ENCODE measurements around the gene NBAS.

NBAS gene

GRCh38 chr2:15166878-15167277 lies 394.3 kb downstream of the NBAS start:
- Histone ChIP-seq H3K4me3 (ENCODE audit: low read length) (no peak overlapping the region), H3K27me3 (ENCODE audit: control insufficient read depth, insufficient read depth, low read length) (no peaks in the 10 kb centered on the region), H3K9ac (ENCODE audit: low read length) (no peak overlapping the region), H3K36me3 (ENCODE audit: control insufficient read depth, insufficient read depth, low read length) (no peaks in the 10 kb centered on the region), H3K4me1 (ENCODE audit: control insufficient read depth, insufficient read depth, low read length) (no peaks in the 10 kb centered on the region), H3K9me3 (ENCODE audit: control insufficient read depth, low read length) (no peaks in the 10 kb centered on the region)

GRCh38 chr2:15163326-15163725 lies 397.8 kb downstream of the NBAS start:
- H3K4me3 ChIP-seq (ENCODE audit: low read length): no peak overlapping the region
- no peaks in the 10 kb centered on the region for H3K27me3 ChIP-seq (ENCODE audit: control insufficient read depth, insufficient read depth, low read length)
- no peaks in the 10 kb centered on the region for H3K36me3 ChIP-seq (ENCODE audit: control insufficient read depth, insufficient read depth, low read length)
- H3K4me1 ChIP-seq (ENCODE audit: control insufficient read depth, insufficient read depth, low read length): no peaks in the 10 kb centered on the region
- H3K9ac ChIP-seq (ENCODE audit: low read length): no peak overlapping the region
- no peaks in the 10 kb centered on the region for H3K9me3 ChIP-seq (ENCODE audit: control insufficient read depth, low read length)

DNA sequence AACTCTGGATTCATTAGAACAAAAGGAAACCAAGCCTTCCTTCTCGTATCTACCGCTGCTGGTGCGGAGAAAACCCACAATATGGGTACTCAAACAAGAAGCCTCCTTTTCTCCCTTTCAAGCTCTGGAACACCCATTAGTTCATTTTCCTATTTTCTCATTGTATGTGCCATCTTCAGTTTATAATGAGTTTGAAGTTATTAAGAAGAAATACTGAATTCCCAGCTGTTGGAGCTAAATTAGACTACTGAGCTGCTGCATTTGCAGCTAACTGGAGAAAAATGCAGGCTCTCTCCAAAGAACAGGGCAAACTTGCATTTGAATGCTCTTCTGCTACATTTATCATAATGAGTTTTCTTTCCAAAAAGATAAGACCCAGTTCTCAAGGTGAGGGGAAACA lies 398.5 kb downstream of the NBAS start:
- Histone ChIP-seq H3K4me3 (ENCODE audit: low read length) (no peak overlapping the region), H3K27me3 (ENCODE audit: control insufficient read depth, insufficient read depth, low read length) (no peaks in the 10 kb centered on the region), H3K9me3 (ENCODE audit: control insufficient read depth, low read length) (no peaks in the 10 kb centered on the region), H3K9ac (ENCODE audit: low read length) (no peak overlapping the region), H3K36me3 (ENCODE audit: control insufficient read depth, insufficient read depth, low read length) (no peaks in the 10 kb centered on the region), H3K4me1 (ENCODE audit: control insufficient read depth, insufficient read depth, low read length) (no peaks in the 10 kb centered on the region)

GRCh38 chr2:15160201-15160991 lies 400.7 kb downstream of the NBAS start:
- H3K9me3 ChIP-seq (ENCODE audit: control insufficient read depth, low read length): no peaks in the 10 kb centered on the region
- no peaks in the 10 kb centered on the region for H3K27me3 ChIP-seq (ENCODE audit: control insufficient read depth, insufficient read depth, low read length)
- H3K4me1 ChIP-seq (ENCODE audit: control insufficient read depth, insufficient read depth, low read length): no peaks in the 10 kb centered on the region
- no peak overlapping the region for H3K9ac ChIP-seq (ENCODE audit: low read length)
- no peak overlapping the region for H3K4me3 ChIP-seq (ENCODE audit: low read length)
- no peaks in the 10 kb centered on the region for H3K36me3 ChIP-seq (ENCODE audit: control insufficient read depth, insufficient read depth, low read length)

- H3K4me1 ChIP-seq (ENCODE audit: control insufficient read depth, insufficient read depth, low read length): no peaks in the 10 kb centered on the region
- no peak overlapping the region for H3K9ac ChIP-seq (ENCODE audit: low read length)
- no peaks in the 10 kb centered on the region for H3K36me3 ChIP-seq (ENCODE audit: control insufficient read depth, insufficient read depth, low read length)
- H3K9me3 ChIP-seq (ENCODE audit: control insufficient read depth, low read length): no peaks in the 10 kb centered on the region
- H3K4me3 ChIP-seq (ENCODE audit: low read length): no peak overlapping the region
- H3K27me3 ChIP-seq (ENCODE audit: control insufficient read depth, insufficient read depth, low read length): no peaks in the 10 kb centered on the region
Measured at GRCh38 chr2:15159751-15160177, 401.4 kb downstream of the NBAS start.

- H3K9me3 ChIP-seq (ENCODE audit: control insufficient read depth, low read length): no peaks in the 10 kb centered on the region
- H3K36me3 ChIP-seq (ENCODE audit: control insufficient read depth, insufficient read depth, low read length): no peaks in the 10 kb centered on the region
- H3K4me1 ChIP-seq (ENCODE audit: control insufficient read depth, insufficient read depth, low read length): no peaks in the 10 kb centered on the region
- no peak overlapping the region for H3K9ac ChIP-seq (ENCODE audit: low read length)
- H3K27me3 ChIP-seq (ENCODE audit: control insufficient read depth, insufficient read depth, low read length): no peaks in the 10 kb centered on the region
- H3K4me3 ChIP-seq (ENCODE audit: low read length): no peak overlapping the region
Measured at GRCh38 chr2:15159206-15159605, 401.9 kb downstream of the NBAS start.

DNA sequence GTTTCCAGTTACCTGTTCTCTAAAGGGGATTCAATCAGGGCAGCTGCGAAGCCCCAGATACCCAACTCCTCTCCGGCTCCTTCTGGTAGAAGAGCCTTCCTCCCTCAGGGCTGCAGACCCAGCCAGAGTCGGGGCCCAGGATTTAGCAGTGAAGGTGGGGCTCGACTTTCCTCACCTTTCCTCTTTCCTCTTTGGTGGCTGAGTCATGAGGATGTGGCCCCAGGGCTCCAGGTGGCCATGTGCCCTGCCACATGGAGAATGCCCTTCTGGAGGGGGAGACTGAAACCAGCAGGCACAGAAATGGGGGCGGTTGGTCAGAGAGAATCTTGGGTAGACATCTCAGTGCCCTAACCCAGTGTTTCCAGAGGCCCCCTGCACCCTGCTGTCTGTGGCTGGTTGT lies 402.6 kb downstream of the NBAS start:
- no peaks in the 10 kb centered on the region for H3K36me3 ChIP-seq (ENCODE audit: control insufficient read depth, insufficient read depth, low read length)
- no peaks in the 10 kb centered on the region for H3K9me3 ChIP-seq (ENCODE audit: control insufficient read depth, low read length)
- no peak overlapping the region for H3K9ac ChIP-seq (ENCODE audit: low read length)
- H3K4me1 ChIP-seq (ENCODE audit: control insufficient read depth, insufficient read depth, low read length): no peaks in the 10 kb centered on the region
- no peak overlapping the region for H3K4me3 ChIP-seq (ENCODE audit: low read length)
- no peaks in the 10 kb centered on the region for H3K27me3 ChIP-seq (ENCODE audit: control insufficient read depth, insufficient read depth, low read length)

DNA sequence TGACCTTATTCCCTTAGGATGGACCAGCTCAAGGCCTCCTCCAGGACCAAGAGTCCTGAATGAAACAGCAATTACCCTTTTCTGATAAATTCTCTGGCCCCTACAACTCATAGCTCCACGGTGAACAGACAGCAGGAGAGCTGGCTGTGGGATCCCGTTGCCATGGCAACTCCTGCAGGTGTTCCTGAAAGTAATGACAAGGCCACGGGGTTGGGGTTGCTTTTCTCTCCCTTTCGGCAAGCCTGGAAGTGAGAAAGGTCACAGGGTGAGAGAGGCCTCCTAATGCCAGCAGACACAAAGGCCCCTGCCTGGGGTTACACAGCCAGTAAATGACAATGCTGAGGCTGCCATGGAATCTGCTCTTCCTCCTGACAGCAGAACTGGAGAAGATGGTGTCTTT lies 403.0 kb downstream of the NBAS start:
- Histone ChIP-seq H3K4me1 (ENCODE audit: control insufficient read depth, insufficient read depth, low read length) (no peaks in the 10 kb centered on the region), H3K36me3 (ENCODE audit: control insufficient read depth, insufficient read depth, low read length) (no peaks in the 10 kb centered on the region), H3K9ac (ENCODE audit: low read length) (no peak overlapping the region), H3K4me3 (ENCODE audit: low read length) (no peak overlapping the region), H3K9me3 (ENCODE audit: control insufficient read depth, low read length) (no peaks in the 10 kb centered on the region), H3K27me3 (ENCODE audit: control insufficient read depth, insufficient read depth, low read length) (no peaks in the 10 kb centered on the region)

DNA sequence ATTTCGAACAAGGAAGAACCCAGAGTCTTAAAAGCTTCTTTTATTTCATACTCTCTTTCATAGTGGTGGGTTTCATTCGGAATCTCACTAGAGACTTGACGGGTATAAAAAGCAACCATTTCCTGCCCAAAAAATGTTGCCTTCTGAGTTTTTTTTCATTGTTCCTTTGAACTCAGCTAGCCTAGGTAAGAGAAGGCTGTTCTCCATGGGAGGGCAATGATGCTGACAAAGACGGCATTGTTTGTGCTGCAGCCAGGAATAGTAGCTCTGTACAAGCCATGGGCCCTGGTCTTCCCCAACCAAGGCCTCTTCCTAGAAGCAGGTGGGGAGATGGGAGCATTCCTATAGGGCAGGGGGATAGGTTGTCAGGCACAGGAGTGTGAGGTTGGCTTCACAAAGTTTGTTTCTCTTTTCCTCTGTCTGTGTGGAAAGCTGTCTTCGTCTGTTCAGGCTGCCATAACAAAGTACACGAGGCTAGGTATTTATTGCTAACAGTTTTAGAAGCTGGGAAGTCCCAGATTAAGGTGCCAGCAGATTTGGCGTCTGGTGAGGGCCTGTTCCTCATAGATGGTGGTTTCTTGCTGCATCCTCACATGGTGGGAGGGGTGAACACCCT lies 405.1 kb downstream of the NBAS start:
- H3K4me3 ChIP-seq (ENCODE audit: low read length): no peak overlapping the region
- no peak overlapping the region for H3K9ac ChIP-seq (ENCODE audit: low read length)
- no peaks in the 10 kb centered on the region for H3K36me3 ChIP-seq (ENCODE audit: control insufficient read depth, insufficient read depth, low read length)
- H3K9me3 ChIP-seq (ENCODE audit: control insufficient read depth, low read length): no peaks in the 10 kb centered on the region
- no peaks in the 10 kb centered on the region for H3K4me1 ChIP-seq (ENCODE audit: control insufficient read depth, insufficient read depth, low read length)
- no peaks in the 10 kb centered on the region for H3K27me3 ChIP-seq (ENCODE audit: control insufficient read depth, insufficient read depth, low read length)

GRCh38 chr2:15154297-15154696 lies 406.8 kb downstream of the NBAS start:
- Histone ChIP-seq H3K4me3 (ENCODE audit: low read length) (no peak overlapping the region), H3K9me3 (ENCODE audit: control insufficient read depth, low read length) (no peaks in the 10 kb centered on the region), H3K27me3 (ENCODE audit: control insufficient read depth, insufficient read depth, low read length) (no peaks in the 10 kb centered on the region), H3K9ac (ENCODE audit: low read length) (no peak overlapping the region), H3K36me3 (ENCODE audit: control insufficient read depth, insufficient read depth, low read length) (no peaks in the 10 kb centered on the region), H3K4me1 (ENCODE audit: control insufficient read depth, insufficient read depth, low read length) (no peaks in the 10 kb centered on the region)

DNA sequence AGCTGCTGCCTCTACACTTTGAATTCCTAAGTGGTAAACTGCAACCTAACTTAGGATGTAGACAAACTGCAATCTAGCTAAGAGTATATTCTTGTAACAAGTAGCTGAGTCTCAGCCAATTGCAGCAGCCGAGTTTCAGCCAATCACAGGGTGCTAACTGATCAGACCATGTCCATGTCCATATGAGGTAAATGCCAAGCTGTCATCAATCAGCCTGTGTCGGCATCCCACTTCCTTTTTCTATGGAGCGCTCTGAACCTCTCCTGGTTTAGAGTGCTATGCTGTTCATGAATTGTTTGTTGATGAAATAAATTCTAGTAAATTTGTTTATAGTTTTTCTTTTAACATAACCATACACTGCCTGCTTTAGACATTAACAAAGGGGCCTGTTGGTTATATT lies 408.8 kb downstream of the NBAS start:
- H3K4me1 ChIP-seq (ENCODE audit: control insufficient read depth, insufficient read depth, low read length): no peaks in the 10 kb centered on the region
- H3K4me3 ChIP-seq (ENCODE audit: low read length): no peak overlapping the region

GRCh38 chr2:15149063-15149462 lies 412.1 kb downstream of the NBAS start:
- H3K4me3 ChIP-seq (ENCODE audit: low read length): no peak overlapping the region
- H3K4me1 ChIP-seq (ENCODE audit: control insufficient read depth, insufficient read depth, low read length): no peaks in the 10 kb centered on the region
- no peaks in the 10 kb centered on the region for H3K27me3 ChIP-seq (ENCODE audit: control insufficient read depth, insufficient read depth, low read length)
- no peaks in the 10 kb centered on the region for H3K36me3 ChIP-seq (ENCODE audit: control insufficient read depth, insufficient read depth, low read length)
- H3K9me3 ChIP-seq (ENCODE audit: control insufficient read depth, low read length): no peaks in the 10 kb centered on the region
- no peak overlapping the region for H3K9ac ChIP-seq (ENCODE audit: low read length)

More for the DNA sequence above, 408.8 kb downstream of the NBAS start:
- H3K27me3 ChIP-seq (ENCODE audit: control insufficient read depth, insufficient read depth, low read length): no peaks in the 10 kb centered on the region
- no peaks in the 10 kb centered on the region for H3K9me3 ChIP-seq (ENCODE audit: control insufficient read depth, low read length)
- H3K9ac ChIP-seq (ENCODE audit: low read length): no peak overlapping the region
- no peaks in the 10 kb centered on the region for H3K36me3 ChIP-seq (ENCODE audit: control insufficient read depth, insufficient read depth, low read length)
